ENCODE measurements around the gene HEATR9. TPM values are rescaled to one million over a fixed set of nuclear protein-coding genes. Genes with fewer than 3 reads are reported as not detected.

Gene HEATR9
- total RNA-seq, 2 experiments from 2014 or later, result 1.5 to 2.3 TPM

DNA sequence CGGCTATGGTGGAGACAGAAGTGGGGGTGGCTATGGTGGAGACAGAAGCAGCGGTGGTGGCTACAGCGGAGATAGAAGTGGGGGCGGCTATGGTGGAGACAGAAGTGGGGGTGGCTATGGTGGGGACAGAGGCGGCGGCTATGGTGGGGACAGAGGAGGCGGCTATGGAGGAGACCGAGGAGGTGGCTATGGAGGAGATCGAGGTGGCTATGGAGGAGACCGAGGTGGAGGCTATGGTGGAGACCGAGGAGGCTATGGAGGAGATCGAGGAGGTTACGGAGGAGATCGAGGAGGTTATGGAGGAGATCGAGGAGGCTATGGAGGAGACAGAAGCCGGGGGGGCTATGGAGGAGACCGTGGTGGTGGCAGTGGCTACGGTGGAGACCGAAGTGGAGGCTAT lies 24.1 kb downstream of the HEATR9 start:
- CTCF ChIA-PET, result no interaction called here
- POLR2A ChIA-PET, result no interaction called here

- ChIA-PET POLR2A (no interaction called here), CTCF (no interaction called here)
These were observed 25.0 kb downstream of the HEATR9 start for GRCh38 chr17:35843698-35844097.

DNA sequence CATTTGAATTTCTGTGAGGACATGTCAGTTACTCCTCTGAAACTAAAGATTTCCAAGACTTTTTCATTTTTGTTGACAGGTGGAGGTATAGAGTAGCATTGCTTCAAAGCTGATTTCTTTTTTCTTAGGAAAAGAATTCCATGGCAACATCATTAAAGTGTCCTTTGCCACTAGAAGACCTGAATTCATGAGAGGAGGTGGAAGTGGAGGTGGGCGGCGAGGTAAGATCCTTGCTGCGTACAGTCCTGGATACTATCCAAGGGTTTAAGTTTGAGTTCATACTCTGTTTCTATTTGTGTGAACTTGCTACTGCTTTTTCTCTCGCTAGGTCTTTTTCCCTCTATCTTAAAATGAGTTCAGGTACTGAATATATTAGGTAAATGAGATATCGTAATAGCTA lies 26.5 kb downstream of the HEATR9 start:
- ChIA-PET POLR2A (no interaction called here), CTCF (interaction anchor here (0.8 to 1.4 kb wide), 3 partner anchors 29 to 127 kb away, joined by 3 to 7 read pairs (median 3); no protein-coding TSS in a partner anchor)

GRCh38 chr17:35841505-35841904 lies 27.2 kb downstream of the HEATR9 start:
- POLR2A ChIA-PET, result interaction anchor here (0.6 to 0.7 kb wide), 3 partner anchors 24 to 151 kb away, joined by 3 to 4 read pairs (median 3); partner anchors contain the start of gene TAF15
- CTCF ChIA-PET, result interaction anchor here (0.8 to 1.4 kb wide), 3 partner anchors 29 to 128 kb away, joined by 3 to 7 read pairs (median 3); no protein-coding TSS in a partner anchor

DNA sequence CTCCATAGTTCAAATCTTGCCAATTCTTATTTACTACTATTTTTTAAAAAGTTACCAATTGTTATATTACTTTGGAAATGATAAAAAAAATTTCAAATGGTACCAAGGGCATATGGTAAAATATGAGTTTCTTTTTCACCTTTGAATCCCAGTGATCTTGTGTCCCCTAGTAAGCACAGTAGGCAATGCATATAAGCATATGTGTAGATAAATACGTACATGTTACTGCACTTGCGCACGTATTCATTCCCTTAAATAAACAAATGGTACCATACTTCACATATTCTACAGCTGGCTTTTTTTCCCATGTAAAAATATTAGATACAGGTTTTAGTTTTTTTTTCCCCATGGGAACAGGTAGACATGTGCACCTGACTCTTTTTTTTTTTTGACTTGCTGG lies 27.6 kb downstream of the HEATR9 start:
- CTCF ChIA-PET, result interaction anchor here (0.8 to 1.4 kb wide), 3 partner anchors 30 to 128 kb away, joined by 3 to 7 read pairs (median 3); no protein-coding TSS in a partner anchor
- POLR2A ChIA-PET, result interaction anchor here (0.6 to 0.7 kb wide), 3 partner anchors 24 to 151 kb away, joined by 3 to 4 read pairs (median 3); partner anchors contain the start of gene TAF15

- ChIA-PET POLR2A (no interaction called here), CTCF (no interaction called here)
These were observed 43.5 kb downstream of the HEATR9 start for GRCh38 chr17:35825206-35825605.

DNA sequence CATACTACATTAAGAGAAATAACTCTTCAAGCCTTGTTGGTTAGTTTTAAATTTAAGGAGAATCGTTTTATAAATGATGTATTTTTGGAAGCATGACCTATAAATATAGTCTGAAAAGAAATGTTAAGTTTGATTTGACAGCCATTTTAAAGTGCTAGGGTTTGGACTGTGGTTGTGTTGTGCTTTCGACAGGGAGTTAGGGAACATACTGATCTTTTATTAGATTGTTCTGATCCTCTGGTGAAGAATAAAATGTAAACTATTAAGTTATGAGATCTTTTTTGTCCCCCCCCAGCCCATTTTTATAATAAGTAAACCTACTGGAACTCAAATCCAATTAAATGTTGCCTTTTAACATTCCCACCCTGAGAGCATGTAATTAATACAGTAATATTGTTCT lies 47.4 kb downstream of the HEATR9 start:
- ChIA-PET POLR2A (no interaction called here), CTCF (no interaction called here)

DNA sequence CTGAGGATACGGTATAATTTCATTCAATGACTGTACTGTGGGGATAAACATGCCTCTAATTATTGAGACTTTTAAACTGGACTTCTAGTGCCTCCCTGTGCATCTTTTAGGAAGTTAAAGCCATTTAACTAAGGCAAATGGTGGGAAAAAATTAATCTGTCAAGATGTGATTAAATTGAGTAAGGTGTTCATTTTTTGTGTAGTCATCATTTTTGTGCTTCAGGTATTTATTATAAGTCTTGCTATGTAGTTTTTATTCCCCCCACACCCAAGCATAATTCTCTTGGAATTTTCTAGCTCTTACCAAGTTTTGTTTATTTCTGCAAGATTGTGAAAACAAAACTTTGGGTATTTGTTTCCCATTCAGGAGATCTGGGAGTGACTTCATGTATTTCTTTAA lies 49.2 kb downstream of the HEATR9 start:
- ChIA-PET POLR2A (no interaction called here), CTCF (interaction anchor here (1.0 to 1.3 kb wide), 2 partner anchors 10 to 24 kb away, joined by 3 read pairs; partner anchors contain the start of gene MMP28)

- ChIA-PET POLR2A (interaction anchor here (0.5 to 0.7 kb wide), 2 partner anchors 24 to 53 kb away, joined by 4 read pairs; no protein-coding TSS in a partner anchor), CTCF (interaction anchor here (1.1 to 4.2 kb wide), 2 partner anchors 12 to 53 kb away, joined by 4 to 21 read pairs; no protein-coding TSS in a partner anchor)
These were observed 51.5 kb downstream of the HEATR9 start for GRCh38 chr17:35817196-35817595.

DNA sequence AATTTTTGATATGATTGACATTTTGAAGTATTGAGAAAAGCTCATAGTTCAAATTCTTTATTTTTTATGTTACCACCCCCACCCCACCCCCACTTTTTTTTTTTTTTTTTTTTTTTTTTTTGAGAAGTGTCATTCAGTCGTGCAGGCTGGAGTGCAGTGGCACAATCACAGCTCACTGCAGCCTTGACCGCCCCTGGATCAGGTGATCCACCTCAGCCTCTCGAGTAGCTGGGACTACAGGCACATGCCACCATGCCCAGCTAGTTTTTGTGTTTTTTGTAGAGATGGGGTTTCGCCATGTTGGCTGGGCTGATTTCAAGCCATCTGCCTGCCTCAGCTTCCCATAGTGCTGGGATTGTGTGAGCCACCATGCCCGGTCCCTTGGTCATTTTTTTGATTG lies 52.0 kb downstream of the HEATR9 start:
- POLR2A ChIA-PET, result interaction anchor here (0.7 kb wide), 1 partner anchor 54 kb away, joined by 4 read pairs; no protein-coding TSS in a partner anchor

DNA sequence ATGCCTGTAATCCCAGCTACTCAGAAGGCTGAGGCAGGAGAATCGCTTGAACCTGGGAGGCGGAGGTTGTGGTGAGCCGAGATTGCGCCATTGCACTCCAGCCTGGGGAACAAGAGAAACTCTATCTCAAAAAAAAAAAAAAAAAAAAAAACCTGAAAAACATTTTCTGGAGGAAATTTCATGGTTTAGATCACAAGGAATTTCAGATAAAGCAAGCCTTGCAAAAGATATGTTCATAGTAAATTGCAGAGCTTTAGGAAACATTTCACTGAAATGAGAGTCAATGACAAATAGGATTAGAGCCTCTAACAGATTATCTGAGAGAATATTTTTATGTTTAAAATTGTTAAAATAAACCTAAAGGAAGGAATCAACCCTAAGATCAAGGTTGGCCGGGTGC lies 56.2 kb downstream of the HEATR9 start:
- ChIA-PET POLR2A (interaction anchor here (0.7 kb wide), 1 partner anchor 216 kb away, joined by 9 read pairs; no protein-coding TSS in a partner anchor), CTCF (interaction anchor here (0.6 to 2.3 kb wide), 2 partner anchors 36 to 48 kb away, joined by 3 to 9 read pairs; no protein-coding TSS in a partner anchor)

More for the DNA sequence above, 52.0 kb downstream of the HEATR9 start:
- CTCF ChIA-PET, result interaction anchor here (0.6 to 4.2 kb wide), 3 partner anchors 11 to 458 kb away, joined by 3 to 21 read pairs (median 4); no protein-coding TSS in a partner anchor

DNA sequence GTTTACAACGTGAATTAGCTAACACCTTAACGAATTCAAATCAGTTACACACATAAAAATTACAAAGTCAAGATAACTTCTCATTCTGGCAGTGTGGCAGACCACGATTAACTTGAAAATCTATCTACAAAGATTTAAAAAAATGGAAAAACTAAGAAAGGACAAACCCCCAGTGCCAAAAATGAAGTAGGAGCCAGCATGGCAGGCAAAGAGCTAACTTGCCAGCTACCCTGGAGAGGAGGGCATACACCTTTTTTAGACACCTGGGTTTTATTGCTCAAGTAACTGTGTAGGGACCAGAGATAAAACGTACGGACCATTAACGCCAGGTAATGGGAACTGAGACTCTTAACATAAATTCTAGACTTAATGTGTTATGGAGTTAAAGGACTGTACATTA lies 56.9 kb downstream of the HEATR9 start:
- ChIA-PET POLR2A (no interaction called here), CTCF (interaction anchor here (0.6 to 2.3 kb wide), 3 partner anchors 15 to 48 kb away, joined by 3 to 9 read pairs (median 3); no protein-coding TSS in a partner anchor)

GRCh38 chr17:35809855-35810461 lies 58.7 kb downstream of the HEATR9 start:
- ChIA-PET CTCF (interaction anchor here (1.0 to 3.6 kb wide), 4 partner anchors 9 to 231 kb away, joined by 3 to 63 read pairs (median 4); partner anchors contain the start of gene PEX12), POLR2A (interaction anchor here (0.7 to 2.6 kb wide), 3 partner anchors 46 to 86 kb away, joined by 3 to 31 read pairs (median 12); partner anchors contain the start of gene CCL5)

DNA sequence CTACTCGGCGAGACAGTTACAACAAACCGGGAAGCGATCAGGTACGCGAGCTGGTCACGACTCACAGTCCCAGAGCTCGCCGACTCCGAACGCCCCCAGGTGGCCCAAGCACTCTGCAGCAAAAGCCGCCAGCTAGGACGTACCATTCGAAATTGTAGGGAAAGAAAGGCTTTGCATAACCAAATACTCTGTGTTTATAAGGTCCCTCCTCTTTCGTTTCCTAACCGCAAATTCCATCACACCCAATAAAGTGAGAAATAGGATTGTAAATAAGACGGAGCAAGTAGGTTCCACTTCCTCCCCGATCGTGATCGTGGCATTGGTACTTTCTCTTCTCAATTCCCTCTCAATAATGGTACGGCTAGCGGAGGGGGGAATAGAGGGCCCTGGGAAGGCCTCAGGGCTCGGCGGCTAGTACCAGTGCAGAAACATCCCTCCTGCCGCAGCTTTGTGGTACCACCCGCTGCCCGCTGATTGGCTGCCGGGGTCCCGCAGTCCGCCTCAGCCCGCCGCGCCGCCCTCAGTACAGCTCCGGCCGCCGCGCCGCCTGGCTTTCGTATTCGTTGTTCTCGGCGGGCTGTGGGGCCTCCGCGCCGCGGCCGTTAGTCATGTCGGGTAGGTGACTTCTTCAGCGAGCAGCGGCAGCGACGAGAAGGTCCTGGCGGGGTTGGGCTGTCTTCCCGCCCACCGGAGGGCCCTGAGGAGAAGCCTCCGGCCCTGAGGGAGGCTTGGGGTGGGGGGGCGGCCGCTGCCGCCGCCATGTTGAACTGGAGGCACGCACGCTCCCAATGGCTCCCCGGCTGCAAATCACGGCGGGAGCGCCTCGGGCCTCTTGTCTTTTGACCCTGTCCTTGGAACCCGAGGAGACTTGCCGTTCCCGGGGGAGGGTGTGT lies 59.5 kb downstream of the HEATR9 start, which contains the start of gene TAF15:
TAF15 (plus strand) TSS at position 523 of the 893 bp plus-strand sequence; CDS start at position 609, 86 bp downstream.
- POLR2A ChIA-PET, result interaction anchor here (0.6 to 2.6 kb wide), 10 partner anchors 13 to 736 kb away, joined by 3 to 31 read pairs (median 3); partner anchors contain the start of genes CCL5, MMP28 and SLFN11
- CTCF ChIA-PET, result interaction anchor here (1.0 to 3.6 kb wide), 9 partner anchors 9 to 230 kb away, joined by 3 to 63 read pairs (median 3); partner anchors contain the start of gene PEX12

- POLR2A ChIA-PET, result interaction anchor here (0.6 to 2.6 kb wide), 9 partner anchors 12 to 688 kb away, joined by 3 to 31 read pairs (median 3); partner anchors contain the start of genes CCL5, MMP28 and SLFN11
- CTCF ChIA-PET, result interaction anchor here (0.6 to 3.6 kb wide), 10 partner anchors 11 to 1128 kb away, joined by 3 to 63 read pairs (median 3); partner anchors contain the start of gene PEX12
These were observed 60.3 kb downstream of the HEATR9 start for GRCh38 chr17:35808240-35808961.

DNA sequence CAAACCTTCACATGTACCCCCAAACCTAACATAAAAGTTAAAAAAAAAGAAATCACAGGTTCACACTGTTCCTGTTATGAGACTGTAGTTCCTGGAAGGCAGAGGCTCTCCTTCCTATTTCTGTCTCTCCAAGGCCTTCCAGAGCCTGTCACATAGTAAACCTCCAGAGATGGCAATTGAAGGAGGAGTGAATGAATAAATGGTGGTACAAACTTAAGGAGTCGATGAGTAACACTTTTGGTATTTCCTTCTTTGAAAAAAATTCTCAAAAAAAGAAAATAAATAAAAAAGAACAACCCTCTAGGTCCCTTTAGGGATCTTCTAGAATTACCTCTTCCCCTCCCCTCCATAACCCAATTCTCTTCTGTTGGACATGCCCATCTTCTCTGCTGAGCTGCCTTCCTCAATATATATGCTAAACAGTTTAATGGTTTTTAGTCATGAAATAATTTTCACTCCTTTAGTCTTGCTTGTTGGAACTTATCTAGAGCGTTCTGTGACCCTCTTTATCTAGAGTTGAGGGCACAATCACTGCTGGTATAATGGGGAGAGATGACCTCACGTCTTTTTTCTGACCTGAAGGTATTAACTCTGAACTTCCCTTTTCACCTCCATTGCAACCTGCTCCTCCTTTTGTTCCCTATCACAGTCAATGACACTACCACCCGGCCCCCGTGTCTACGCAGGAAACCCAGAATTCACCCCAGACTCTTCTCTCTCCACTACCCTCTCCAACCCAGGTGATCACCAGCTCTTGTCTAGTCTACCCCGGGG lies 61.1 kb downstream of the HEATR9 start:
- ChIA-PET POLR2A (interaction anchor here (0.6 to 2.6 kb wide), 3 partner anchors 44 to 688 kb away, joined by 3 to 31 read pairs (median 5); no protein-coding TSS in a partner anchor), CTCF (interaction anchor here (0.6 to 3.6 kb wide), 6 partner anchors 28 to 229 kb away, joined by 3 to 63 read pairs (median 4); partner anchors contain the start of gene PEX12)
